Retinal pigment epithelial cell (primary cell): ENCODE measurements around the gene ARID4B.
"Not testable (repeated sequence)": the region's sequence is repeated elsewhere in the genome, so short reads cannot be mapped to it uniquely, and the experiment has no call there.

ENCODE experiments used
- DNase-seq: peaks from one replicate; pipeline ENCODE4 v3.0.0-alpha.2; 2010; ENCODE audit warnings: low read depth
- H3K4me3 ChIP-seq: 2 replicates; pipeline ENCODE4 v1.5.1; 2011; ENCODE audit warnings: mild to moderate bottlenecking, low read length, control low read depth, moderate library complexity
- TF ChIP-seq, protein P1 (sequence below): conservative IDR thresholded peaks from 2 replicates; pipeline ENCODE4 v1.5.1; 2011; ENCODE audit warnings: low read depth, low read length, control low read depth, inconsistent platforms

ARID4B gene

DNA sequence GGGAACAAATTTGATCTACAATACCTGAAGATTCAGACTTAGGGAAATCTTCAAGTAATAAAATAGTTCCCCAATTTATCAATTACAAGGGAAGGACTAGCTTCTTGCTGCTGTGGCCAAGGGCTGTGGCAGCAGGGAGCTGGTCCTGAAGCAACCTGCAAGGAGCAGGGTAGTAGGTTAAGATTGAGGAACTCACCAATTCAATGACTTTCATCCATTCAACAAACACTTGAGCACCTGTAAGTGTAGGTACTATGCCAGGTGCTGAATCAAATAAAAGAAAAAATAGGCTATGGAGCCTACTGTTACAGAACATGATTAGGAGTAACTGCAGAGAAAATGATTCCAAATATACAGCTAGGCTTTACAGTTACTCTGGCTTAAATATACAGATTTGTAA is 102.7 kb downstream of the ARID4B start:
- H3K4me3 ChIP-seq = no peak overlapping the region
- no peak for DNase-seq
- TF ChIP-seq, protein P1, sequence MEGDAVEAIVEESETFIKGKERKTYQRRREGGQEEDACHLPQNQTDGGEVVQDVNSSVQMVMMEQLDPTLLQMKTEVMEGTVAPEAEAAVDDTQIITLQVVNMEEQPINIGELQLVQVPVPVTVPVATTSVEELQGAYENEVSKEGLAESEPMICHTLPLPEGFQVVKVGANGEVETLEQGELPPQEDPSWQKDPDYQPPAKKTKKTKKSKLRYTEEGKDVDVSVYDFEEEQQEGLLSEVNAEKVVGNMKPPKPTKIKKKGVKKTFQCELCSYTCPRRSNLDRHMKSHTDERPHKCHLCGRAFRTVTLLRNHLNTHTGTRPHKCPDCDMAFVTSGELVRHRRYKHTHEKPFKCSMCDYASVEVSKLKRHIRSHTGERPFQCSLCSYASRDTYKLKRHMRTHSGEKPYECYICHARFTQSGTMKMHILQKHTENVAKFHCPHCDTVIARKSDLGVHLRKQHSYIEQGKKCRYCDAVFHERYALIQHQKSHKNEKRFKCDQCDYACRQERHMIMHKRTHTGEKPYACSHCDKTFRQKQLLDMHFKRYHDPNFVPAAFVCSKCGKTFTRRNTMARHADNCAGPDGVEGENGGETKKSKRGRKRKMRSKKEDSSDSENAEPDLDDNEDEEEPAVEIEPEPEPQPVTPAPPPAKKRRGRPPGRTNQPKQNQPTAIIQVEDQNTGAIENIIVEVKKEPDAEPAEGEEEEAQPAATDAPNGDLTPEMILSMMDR = no peak

DNA sequence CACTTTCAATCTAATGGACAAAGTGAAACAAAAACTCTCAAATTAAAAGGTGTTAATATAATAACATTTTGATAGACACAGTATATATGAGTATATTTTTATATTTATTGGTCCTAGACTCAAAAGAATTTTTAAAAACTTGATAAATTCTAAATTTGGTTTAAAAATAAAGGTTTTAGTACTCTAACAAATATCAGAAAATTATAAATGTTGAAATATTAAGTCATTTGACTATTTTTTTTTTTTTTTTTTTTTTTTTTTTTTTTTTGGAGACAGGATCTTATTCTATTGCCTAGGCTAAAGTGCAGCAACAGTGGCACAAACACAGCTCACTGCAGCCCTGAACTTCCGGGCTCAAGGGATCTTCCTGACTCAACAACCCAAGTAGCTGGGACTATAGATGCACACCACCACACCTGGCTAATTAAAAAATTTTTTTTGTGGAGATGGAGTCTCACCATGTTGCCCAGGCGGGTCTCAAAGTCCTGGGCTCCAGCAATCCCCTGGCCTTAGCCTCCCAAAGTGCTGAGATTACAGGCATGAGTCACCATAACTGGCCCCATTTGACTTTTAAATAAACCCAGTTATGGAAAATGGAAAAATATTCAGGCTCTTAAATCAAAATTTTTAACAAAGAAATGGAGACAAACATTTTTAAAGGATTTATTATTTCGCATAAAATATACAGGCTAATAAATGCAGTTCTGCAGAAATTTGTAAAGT is 106.2 kb downstream of the ARID4B start:
- TF ChIP-seq, protein P1 = no peak
- DNase-seq = no peak
- H3K4me3 ChIP-seq = no peak overlapping the region

DNA sequence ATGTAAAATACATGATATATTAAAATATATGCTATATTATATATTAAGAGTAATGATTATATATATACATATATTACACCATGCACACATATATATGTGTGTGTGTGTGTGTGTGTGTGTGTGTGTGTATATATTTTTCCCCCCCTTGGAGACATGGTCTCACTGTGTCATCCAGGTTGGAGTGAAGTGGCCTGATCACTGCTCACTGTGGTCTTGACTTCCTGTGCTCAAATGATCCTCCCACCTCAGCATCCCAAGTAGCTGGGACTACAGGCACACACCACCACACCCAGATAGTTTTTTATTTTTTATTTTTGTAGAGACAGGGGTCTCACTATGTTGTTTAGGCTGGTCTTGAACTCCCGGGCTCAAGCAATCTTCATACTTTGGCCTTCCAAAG is 112.5 kb downstream of the ARID4B start:
- TF ChIP-seq, protein P1 = no peak
- no peak overlapping the region for H3K4me3 ChIP-seq
- DNase-seq = no peak

DNA sequence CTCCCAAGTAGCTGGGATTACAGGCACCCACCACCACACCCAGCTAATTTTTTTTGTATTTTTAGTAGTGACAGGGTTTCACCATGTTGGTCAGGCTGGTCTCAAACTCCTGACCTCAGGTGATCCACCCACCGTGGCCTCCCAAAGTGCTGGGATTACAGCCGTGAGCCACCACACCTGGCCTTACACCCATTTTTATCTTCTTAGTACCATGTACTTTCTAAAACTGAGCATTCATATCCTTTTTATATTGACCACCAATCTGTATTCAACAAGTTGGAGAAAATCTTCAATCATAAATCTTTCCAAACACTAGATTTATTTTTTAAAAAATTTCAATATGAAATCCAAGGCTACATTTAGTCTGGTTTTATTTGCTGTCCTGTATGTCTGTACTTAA is 113.0 kb downstream of the ARID4B start:
- H3K4me3 ChIP-seq, DNase-seq: not testable (repeated sequence)

DNA sequence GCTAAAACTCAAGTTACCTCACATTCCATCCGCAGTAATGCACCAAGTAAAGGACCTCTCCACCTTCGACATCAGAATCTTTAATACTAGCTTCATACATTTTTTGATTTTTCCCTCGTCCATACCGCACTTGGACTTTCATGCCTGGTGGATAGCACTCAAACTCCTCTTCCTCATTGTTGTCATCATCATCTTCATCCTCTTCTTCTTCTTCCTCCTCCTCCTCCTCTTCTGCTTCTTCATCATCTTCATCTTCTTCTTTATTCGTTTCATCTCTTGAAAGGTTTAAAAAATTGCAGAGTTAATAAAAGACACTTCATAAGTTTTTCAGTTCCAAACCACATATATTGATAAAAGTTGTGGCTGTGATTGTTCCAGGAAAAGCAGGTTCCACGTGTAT is 114.2 kb downstream of the ARID4B start:
- H3K4me3 ChIP-seq = no peak overlapping the region
- TF ChIP-seq, protein P1 = no peak
- no peak for DNase-seq

DNA sequence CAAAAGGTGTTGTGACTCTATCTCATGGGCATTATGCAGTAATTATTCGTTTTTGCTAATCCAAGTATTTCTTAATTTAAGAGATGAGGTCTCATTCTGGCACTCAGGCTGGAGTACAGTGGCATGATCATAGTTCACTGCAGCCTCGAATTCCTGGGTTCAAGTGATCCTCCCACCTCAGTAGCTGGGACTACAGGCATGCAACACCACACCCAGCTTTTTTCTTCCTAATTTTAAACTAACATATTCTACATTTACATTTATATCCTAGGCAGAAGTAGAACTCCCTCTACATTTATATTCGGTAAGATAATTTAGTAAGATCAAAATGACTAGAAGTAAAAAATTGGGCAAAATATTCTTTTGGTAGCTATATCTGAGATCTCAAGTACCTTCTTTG is 116.5 kb downstream of the ARID4B start:
- no peak overlapping the region for H3K4me3 ChIP-seq
- TF ChIP-seq, protein P1 = no peak
- no peak for DNase-seq

DNA sequence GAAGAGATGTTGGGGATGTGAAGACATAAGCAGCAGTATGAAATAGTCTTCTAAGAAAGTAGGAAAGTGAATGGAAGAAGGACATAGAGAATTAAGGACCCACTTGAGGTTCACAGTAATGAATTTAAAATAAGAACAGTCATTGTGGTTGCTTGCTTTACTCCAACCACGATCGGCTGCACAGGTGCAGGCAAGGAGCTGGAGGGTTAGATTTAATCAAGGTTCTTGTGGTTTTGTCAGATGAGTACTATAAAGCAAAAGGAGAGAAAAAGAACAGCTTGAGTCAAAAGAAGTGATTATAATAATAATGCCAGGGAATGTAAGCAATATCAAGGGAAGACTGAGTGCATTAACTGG is 120.8 kb downstream of the ARID4B start:
- no peak overlapping the region for H3K4me3 ChIP-seq
- TF ChIP-seq, protein P1 = no peak
- no peak for DNase-seq
